Measurements from ENCODE around the gene IL36RN.

Gene IL36RN

DNA sequence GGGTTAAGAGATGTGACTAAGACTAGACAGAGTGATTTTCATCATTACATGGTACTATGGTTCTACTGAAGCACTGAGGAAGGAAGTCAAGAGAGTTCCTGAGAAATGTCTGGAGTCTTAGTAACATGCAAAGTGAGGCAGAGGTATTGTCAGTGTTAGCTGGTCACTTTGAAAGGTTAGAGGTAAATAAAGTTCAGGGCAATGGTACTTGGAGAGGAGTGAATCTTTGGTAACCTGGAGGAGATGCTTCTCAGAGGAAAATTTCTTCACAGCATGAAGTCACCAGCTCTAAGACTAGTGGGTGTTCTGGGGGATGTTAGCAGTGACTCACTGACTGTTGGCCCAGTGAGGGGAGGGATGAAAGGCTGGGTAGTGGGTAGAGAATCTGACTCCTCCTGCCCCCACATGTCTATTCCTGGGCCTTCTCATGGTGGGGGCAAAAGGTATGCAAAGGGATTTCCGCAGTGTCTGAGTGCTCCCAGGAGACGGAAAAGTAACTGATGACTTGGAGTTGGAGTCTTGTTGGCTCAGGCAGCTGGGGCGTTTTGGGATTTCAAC is 45.1 kb downstream of the IL36RN start:
- DNase-seq = peak; percentile 47

DNA sequence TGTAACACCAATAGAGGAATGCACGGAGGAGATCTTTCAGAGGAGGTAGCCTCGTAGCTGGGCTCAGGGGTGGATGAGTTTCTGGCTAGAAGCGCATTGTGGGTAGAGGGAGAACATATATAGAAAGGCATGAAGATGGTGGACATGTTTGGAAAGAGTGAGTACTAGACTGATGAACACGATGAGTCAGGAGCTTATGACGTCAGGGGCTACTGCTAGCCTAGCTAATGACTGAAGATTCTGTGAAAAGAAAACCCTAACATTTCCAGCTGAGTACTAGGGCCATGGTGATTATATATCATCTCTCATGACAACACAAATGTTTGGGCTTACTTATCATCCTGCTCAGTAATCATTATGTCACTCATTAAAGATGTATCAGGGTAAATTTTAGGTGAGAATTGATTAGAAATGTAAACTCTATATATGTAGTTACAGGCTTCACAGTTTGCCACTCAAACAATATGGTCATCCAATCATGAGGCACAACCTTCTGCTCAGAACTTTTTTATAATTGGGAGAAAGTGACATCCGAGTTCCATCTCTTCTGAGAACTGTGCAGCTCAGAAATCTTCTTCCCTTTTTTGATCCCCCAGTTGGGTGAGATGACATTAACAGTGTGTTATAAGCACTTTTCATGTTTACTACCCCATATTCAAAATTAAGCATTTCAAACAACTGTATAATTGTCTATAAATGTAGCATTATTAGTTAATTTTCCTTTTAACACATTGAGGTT is 46.2 kb downstream of the IL36RN start:
- DNase-seq = peak; percentile 66

DNA sequence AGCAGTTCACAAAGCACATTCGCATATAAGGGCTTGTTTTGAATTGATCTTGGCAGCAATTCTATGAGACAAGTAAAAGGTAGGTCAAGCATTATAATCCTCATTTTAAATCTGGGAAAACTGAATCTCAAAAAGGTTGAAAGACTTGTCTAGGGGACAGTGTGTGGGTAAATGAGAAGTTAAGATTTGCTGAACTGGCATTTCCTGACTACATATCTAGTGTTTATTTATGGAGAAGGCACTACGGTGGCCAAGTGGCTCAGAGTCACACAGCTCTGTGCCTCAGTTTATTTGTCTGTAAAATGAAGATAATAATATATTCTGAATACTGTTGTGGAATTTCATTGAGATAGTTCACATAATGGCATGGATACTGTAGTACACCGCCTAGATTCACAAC is 52.1 kb downstream of the IL36RN start:
- DNase-seq = no peak

DNA sequence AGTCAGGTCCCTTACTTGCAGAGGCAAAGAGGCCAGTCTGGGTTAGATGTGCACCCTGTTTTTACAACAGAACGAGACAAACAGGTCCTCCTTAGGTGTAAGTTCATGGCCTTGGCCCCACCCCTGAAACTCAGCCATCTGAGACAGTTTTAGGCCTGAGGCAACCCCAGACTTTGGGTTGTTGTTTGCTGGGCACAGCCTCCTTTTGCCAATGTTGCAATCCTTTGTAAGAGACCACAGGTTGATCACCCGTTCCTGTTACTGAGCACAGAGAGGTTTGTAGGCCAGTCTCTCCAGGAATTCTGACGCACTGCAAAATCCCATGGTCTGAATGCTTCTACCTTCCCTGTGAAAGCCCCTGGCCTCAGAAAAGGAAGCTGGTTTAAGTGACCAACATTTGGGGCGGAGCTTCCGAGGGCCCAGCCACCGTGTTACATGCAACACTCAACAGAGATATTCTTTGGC is 52.9 kb downstream of the IL36RN start:
- DNase-seq = no peak

DNA sequence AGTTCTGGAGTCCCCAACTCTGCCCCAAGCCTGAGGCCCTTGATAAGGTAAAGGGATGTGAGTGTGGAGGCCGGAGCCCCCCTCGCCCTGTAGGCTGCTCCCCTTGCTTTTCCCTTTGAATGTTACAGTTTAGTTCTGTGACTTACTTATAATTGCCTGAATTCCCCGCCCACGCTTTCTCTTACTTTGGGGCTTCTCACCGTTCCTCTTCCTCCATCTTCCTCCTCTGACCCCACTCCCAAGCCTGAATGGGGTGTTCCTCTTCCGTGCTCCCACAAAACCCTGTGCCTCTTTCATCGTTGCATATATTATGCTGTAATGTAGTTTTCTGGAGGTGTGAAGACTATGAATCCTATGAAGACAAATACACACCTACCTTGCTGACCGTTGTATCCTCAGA is 53.4 kb downstream of the IL36RN start:
- no peak for DNase-seq

DNA sequence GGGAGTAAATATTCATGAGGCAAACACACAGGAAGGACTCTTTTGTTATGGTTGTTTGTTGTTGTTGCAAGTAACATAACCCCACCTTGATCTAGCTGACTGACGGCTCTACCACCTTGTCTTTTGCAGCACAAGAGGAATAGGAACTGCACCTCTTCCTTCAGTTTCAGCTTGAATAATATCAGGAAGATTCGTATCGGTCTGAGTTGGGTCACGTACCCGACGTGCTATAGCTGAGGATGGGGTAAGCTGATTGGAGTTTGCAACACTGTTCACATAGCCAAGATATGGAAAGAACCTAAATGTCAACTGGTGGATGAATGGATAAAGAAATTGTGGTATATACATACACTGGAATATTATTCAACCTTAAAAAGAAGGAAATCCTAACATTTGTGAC is 53.9 kb downstream of the IL36RN start:
- no peak for DNase-seq

DNA sequence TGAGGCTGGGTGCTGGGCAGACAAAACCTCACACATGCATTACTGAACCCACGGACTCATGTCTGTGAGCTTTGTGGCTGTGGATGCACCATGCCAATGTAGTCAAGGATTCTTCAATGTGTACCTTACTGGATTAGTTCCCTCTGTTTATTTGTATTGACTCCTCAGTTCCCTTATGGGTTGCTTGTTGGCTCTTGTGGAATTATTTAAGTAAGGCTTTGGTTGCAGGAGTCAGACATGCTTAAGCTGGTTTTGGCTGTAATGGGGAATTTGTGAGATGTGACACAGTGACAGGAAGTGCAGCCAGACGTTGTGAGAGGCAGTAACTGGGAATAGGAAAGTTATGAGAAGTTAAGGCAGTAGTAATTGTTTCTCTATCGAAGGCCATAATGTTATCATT is 54.8 kb downstream of the IL36RN start:
- DNase-seq = no peak

Data from stimulated activated CD4-positive, alpha-beta T cell treated with anti-CD3 and anti-CD28 coated beads, Interleukin-4, amount 100 ng/mL, for 24 hours (primary cell).